ENCODE measurements around the gene KIDINS220. TPM values are rescaled to one million over a fixed set of nuclear protein-coding genes. Genes with fewer than 3 reads are reported as not detected.

Gene KIDINS220
- total and polyA plus RNA-seq, 2 of the 13 experiments (the other 11 are each of a cell fraction or from before 2014, with no cell fraction given), result 25.2 to 32.3 TPM

- TF ChIP-seq HNF1A (IDR thresholded peaks at IDR 0.05; ENCODE audit: low read depth) (no peak), HNF1A (CRISPR knock-in tag; IDR thresholded peaks at IDR 0.05; ENCODE audit: borderline replicate concordance) (peak; percentile 46; the same call in 1 of the 2 replicates), ZNF589 (CRISPR knock-in tag; conservative IDR thresholded peaks at IDR 0.05) (0 out of 2 replicates have a peak, but pooled peaks have one; percentile 75), RBFOX2 (IDR thresholded peaks at IDR 0.05; ENCODE audit: low read depth, low read length) (peak; percentile 92), ZZZ3 (CRISPR knock-in tag; IDR thresholded peaks at IDR 0.05; ENCODE audit: borderline replicate concordance) (0 out of 2 replicates have a peak, but pooled peaks have one; percentile 30), SKI (IDR thresholded peaks at IDR 0.05; ENCODE audit: partially characterized antibody) (no peak), DDIT3 (CRISPR knock-in tag; IDR thresholded peaks at IDR 0.05) (no peak), GABPB1 (CRISPR knock-in tag; IDR thresholded peaks at IDR 0.05) (peak; percentile 75), KAT7 (CRISPR knock-in tag; IDR thresholded peaks at IDR 0.05; ENCODE audit: borderline replicate concordance) (peak; percentile 70; the same call in 1 of the 2 replicates), ZNF230 (CRISPR knock-in tag; IDR thresholded peaks at IDR 0.05) (0 out of 2 replicates have a peak, but pooled peaks have one; percentile 30), THRA (CRISPR knock-in tag; IDR thresholded peaks at IDR 0.05; ENCODE audit: borderline replicate concordance) (peak; percentile 10; the same call in 1 of the 2 replicates), PHF20 (CRISPR knock-in tag; IDR thresholded peaks at IDR 0.05) (peak; percentile 70), BORCS8-MEF2B (CRISPR knock-in tag; IDR thresholded peaks at IDR 0.05) (peak; percentile 89), ZNF761 (CRISPR knock-in tag; conservative IDR thresholded peaks at IDR 0.05) (peak; percentile 36; the same call in 1 of the 2 replicates), NR0B2 (CRISPR knock-in tag; IDR thresholded peaks at IDR 0.05) (0 out of 2 replicates have a peak, but pooled peaks have one; percentile 66), CBFB (CRISPR knock-in tag; IDR thresholded peaks at IDR 0.05) (peak; percentile 59; the same call in 1 of the 2 replicates), ZNF724P (CRISPR knock-in tag; IDR thresholded peaks at IDR 0.05; ENCODE audit: borderline replicate concordance) (0 out of 2 replicates have a peak, but pooled peaks have one; percentile 20), EED (CRISPR knock-in tag; IDR thresholded peaks at IDR 0.05) (0 out of 2 replicates have a peak, but pooled peaks have one; percentile 69), GATAD2A (CRISPR knock-in tag; IDR thresholded peaks at IDR 0.05) (0 out of 2 replicates have a peak, but pooled peaks have one; percentile 18)
- TF ChIP-seq, protein P1, sequence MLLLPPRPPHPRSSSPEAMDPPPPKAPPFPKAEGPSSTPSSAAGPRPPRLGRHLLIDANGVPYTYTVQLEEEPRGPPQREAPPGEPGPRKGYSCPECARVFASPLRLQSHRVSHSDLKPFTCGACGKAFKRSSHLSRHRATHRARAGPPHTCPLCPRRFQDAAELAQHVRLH (CRISPR knock-in tag; IDR thresholded peaks at IDR 0.05; ENCODE audit: borderline replicate concordance, low read depth), result no peak
These were observed at the start of gene KIDINS220 (continued) for GRCh38 chr2:8836971-8837794.

All from HepG2 (cell line).